Heart right ventricle (tissue), 16 donors: Measurements from ENCODE around the gene PEF1. TPM values are rescaled to one million over a fixed set of nuclear protein-coding genes. Genes with fewer than 3 reads are reported as not detected.

Source experiments
- ATAC-seq, 8 donors: fragments of 200-7000 bp; cut with Tn5 transposase; one replicate each; pipeline ENCODE4 v1.9.1; 2020; ENCODE audit warnings: mild to moderate bottlenecking in 8 of 8, moderate library complexity in 8 of 8, moderate number of reproducible peaks in 1 of 8
- DNase-seq, 2 donors: peaks; one replicate each; pipeline ENCODE4 v3.0.0-alpha.2; 2020
- H3K27ac ChIP-seq, 10 donors: fragments of 200-600 bp; sonication (generic) in 2 of 10; one replicate each; pipeline versions ENCODE4 v1.5.0 to v1.8.0; 2020 to 2022; ENCODE audit warnings: mild to moderate bottlenecking in 3 of 10
- H3K27me3 ChIP-seq, 7 donors: fragments of 200-600 bp; one replicate each; pipeline ENCODE4 v1.8.0; 2021 to 2022; ENCODE audit warnings: mild to moderate bottlenecking in 2 of 7
- H3K36me3 ChIP-seq, 9 donors: fragments of 200-600 bp; sonication (generic) in 1 of 9; one replicate each; pipeline versions ENCODE4 v1.5.0 to v1.8.0; 2020 to 2022; ENCODE audit warnings: mild to moderate bottlenecking in 2 of 9
- H3K4me1 ChIP-seq, 9 donors: fragments of 200-600 bp; sonication (generic) in 1 of 9; one replicate each; pipeline versions ENCODE4 v1.5.0 to v1.8.0; 2020 to 2022; ENCODE audit warnings: mild to moderate bottlenecking in 4 of 9
- H3K4me3 ChIP-seq, 10 donors: fragments of 200-600 bp; sonication (generic) in 2 of 10; one replicate each; pipeline versions ENCODE4 v1.5.0 to v1.8.0; 2020 to 2022; ENCODE audit warnings: mild to moderate bottlenecking in 7 of 10, moderate library complexity in 2 of 10
- H3K9me3 ChIP-seq, 11 donors: fragments of 200-600 bp in 10 of 11; sonication (generic) in 2 of 11; one replicate each; pipeline versions ENCODE4 v1.5.0 to v1.8.0; 2013 to 2022; ENCODE audit warnings: mild to moderate bottlenecking in 2 of 11, control low read depth in 1 of 11, moderate library complexity in 1 of 11
- WGBS, 2 donors: extraction: QIAGEN DNeasy Blood & Tissue Kit; methylation state at CpG; one replicate each; pipeline ENCODE4 v1.1.7; 2013; ENCODE audit warnings: inconsistent platforms in 1 of 2; 5-methylcytosine and 5-hydroxymethylcytosine counted together
- intact Hi-C, 10 donors: fragments of 100-400 bp; cut with DNase I; formaldehyde crosslinking; loops; one replicate each; pipeline versions ENCODE4 v1.11.1 to v1.14.2; 2022
- long read RNA-seq, 3 donors: library from polyadenylated mRNA; unstranded; transcript quantifications; one replicate each; pipeline ENCODE4 v2.0.0, GENCODE V29; 2020 to 2021
- polyA plus RNA-seq, 2 donors: library from polyadenylated mRNA; stranded (reverse); fragments of 200-250 nt; gene quantifications; one replicate each; pipeline ENCODE4 v1.2.3, GENCODE V29; 2013
- total RNA-seq, 10 donors: library from RNA; stranded (reverse); fragmentation: NEBNext Ultra II Directional in 3 of 10; extraction: Animal tissue kit (Norgen Biotek cat#: 25700) in 3 of 10; gene quantifications; one replicate each; pipeline versions ENCODE4 v1.2.1 to v1.2.4, GENCODE V29; 2021 to 2023
- TF ChIP-seq, protein P1 (sequence below), 9 donors: fragments of 200-600 bp; sonication (generic) in 2 of 9; IDR thresholded peaks; one replicate each; pipeline versions ENCODE4 v1.5.0 to v1.8.0; 2021 to 2022; ENCODE audit warnings: antibody characterized with exemption in 9 of 9, mild to moderate bottlenecking in 5 of 9, moderate library complexity in 1 of 9
- donor health status: Arrhythmogenic right ventricular cardiomyopathy.
- donor health status: ischemic (EF 13 %, LVEDD 7.1; RV severe dilation, severe dysfunction).
- donor health status: healthy with polysubstance abuse.
- donor health status: DM: no; HTN: yes; CAD: no.
- donor health status: DM: no; HTN: no; CAD: no.
- donor health status: ischemic (EF 25% LVEDD 6.9; RV normal size, moderate dysfunction).
- donor health status: ischemic (EF 25% LVEDD 5.7; RV mildly dilated, moderate dysfunction).
- donor health status: healthy.
- donor health status: DM: yes; HTN: yes; CAD: no.
- donor health status: Ischemic cardiomyopathy.
- donor health status: ischemic (EF 35%, LVEDD 5.7; RV mildly dilated, moderate dysfunction).
- donor health status: nonischemic (EF 11% LVEDD 7.7; RV severe dilation, severe dysfunction).
- donor health status: DM: yes; HTN: yes; CAD: no.
- donor health status: PGD.
- donor health status: ischemic (EF 29% LVEDD 5.4; RV normal size, mild dysfunction).
- donor health status: nonischemic (EF 23%, LVEDD 6.1; RV moderate dilation, normal function).

The PEF1 gene
- total RNA-seq (10 to 100 TPM; 35.0 to 47.9 (median 40.0) TPM), polyA plus RNA-seq (10 to 100 TPM; 35.4 to 94.3 TPM)
- long read RNA-seq, donor 1, transcript PEF1-201 (5 exons, 1,629 nt): major isoform, 39 of 46 reads
- long read RNA-seq, donor 1, partial matches to known transcripts: 4 of 46 reads
- long read RNA-seq, donor 1, other reads (novel, unspliced or antisense): 1 of 46 reads
- long read RNA-seq, donor 2, transcript PEF1-201 (5 exons, 1,629 nt): major isoform, 37 of 49 reads
- long read RNA-seq, donor 2, partial matches to known transcripts: 7 of 49 reads
- long read RNA-seq, donor 2, other reads (novel, unspliced or antisense): 5 of 49 reads
- long read RNA-seq, donor 3, transcript PEF1-201 (5 exons, 1,629 nt): major isoform, 94 of 111 reads
- long read RNA-seq, donor 3, partial matches to known transcripts: 9 of 111 reads
- long read RNA-seq, donor 3, other reads (novel, unspliced or antisense): 6 of 111 reads

DNA sequence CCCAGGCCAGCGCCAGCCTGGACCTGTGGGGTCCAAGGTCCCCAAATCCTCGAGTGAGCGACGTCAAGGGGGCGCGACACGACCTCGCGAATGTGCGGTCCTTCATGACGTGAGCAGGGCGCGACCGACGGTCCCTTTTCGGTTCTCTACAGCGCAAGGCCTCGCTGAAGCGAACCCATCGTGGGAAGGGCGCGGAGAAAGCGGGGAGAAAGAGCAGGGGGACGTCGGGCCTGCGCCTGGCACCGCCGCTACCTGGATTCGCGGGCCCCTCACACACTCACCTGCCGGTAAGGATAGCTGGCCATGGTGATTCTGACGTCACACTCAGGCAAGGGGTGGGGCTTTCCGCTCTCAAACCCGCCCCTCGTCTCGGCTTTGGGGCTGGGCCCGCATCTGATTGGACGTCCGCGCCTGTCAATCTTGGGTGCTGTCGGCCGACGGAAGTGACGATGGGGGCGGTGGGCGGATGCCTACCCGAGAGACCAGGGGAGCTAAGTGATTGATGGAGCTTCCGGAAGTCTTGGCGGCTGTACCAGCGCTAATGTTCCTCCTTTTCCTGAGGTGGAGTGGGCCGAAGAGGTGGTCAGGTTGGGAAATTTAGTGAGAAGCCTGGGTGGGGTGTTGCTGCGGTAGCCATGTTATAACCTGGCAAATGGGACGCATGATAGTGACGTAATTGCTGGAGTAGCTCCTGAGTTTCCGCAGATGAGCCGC, at the start of gene PEF1:
Gene PEF1, minus strand, starts transcription at position 317 of the 714 bp plus-strand sequence. Its CDS starts 12 bp downstream, at position 305.
- Histone ChIP-seq H3K9me3 (no peaks in the 10 kb centered on the region), H3K4me3 (peak within 1 kb of the TSS; percentile 64 to 100 (median 87)), H3K4me1 (peaks cover 22 to 87% (median 65%) of the 10 kb centered on the region in 9 donors), H3K27me3 (no peaks in the 10 kb centered on the region), H3K36me3 (peaks cover 0 to 8% (median 0%) of the 10 kb centered on the region in 9 donors), H3K27ac (peak within 1 kb of the TSS; percentile 92 to 100 (median 98))
- TF ChIP-seq, protein P1, sequence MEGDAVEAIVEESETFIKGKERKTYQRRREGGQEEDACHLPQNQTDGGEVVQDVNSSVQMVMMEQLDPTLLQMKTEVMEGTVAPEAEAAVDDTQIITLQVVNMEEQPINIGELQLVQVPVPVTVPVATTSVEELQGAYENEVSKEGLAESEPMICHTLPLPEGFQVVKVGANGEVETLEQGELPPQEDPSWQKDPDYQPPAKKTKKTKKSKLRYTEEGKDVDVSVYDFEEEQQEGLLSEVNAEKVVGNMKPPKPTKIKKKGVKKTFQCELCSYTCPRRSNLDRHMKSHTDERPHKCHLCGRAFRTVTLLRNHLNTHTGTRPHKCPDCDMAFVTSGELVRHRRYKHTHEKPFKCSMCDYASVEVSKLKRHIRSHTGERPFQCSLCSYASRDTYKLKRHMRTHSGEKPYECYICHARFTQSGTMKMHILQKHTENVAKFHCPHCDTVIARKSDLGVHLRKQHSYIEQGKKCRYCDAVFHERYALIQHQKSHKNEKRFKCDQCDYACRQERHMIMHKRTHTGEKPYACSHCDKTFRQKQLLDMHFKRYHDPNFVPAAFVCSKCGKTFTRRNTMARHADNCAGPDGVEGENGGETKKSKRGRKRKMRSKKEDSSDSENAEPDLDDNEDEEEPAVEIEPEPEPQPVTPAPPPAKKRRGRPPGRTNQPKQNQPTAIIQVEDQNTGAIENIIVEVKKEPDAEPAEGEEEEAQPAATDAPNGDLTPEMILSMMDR (IDR thresholded peaks at IDR 0.05): no peak
- ATAC-seq (peak; percentile 94 to 97 (median 96)), DNase-seq (peak; percentile 99)
- 0 to 1% methylated on average over 56 of the region's 56 CpGs for WGBS, 2 donors
- intact Hi-C loops: loop anchor here in 1 of 10 donors (5.0 kb wide), 1 partner anchor 72 kb away; no protein-coding TSS in a partner anchor

DNA sequence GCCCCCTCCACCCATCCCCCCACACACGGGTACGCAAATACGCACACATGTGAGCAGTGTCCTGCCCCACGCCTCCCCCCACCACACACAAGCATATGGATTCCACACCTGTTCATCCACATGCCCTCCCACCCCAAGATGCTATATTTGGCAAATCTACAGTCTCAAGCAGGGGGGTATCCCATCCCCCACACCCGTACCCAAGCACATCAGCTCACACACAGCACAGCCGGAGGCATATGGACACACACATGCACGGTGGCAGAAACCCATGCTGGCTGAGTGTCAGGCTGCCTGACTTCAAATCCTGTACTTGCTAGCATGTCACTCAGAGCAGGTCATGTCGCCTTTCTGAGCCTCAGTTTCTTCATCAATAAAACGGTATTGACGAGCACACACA, 48.6 kb upstream of the PEF1 start:
- intact Hi-C loops: no loop called here
- ATAC-seq: no peak
- no peak for DNase-seq
- no peaks in the 10 kb centered on the region for H3K27me3 ChIP-seq
- H3K4me3 ChIP-seq: no peak overlapping the region
- H3K36me3 ChIP-seq: peaks cover 0 to 35% (median 0%) of the 10 kb centered on the region in 9 donors
- TF ChIP-seq, protein P1 (IDR thresholded peaks at IDR 0.05): no peak
- H3K9me3 ChIP-seq: no peaks in the 10 kb centered on the region
- WGBS, 2 donors: 86 to 90% methylated on average over 10 of the region's 10 CpGs
- peaks cover 0 to 6% (median 0%) of the 10 kb centered on the region in 9 donors for H3K4me1 ChIP-seq
- H3K27ac ChIP-seq: no peak overlapping the region

- WGBS, 2 donors: 86 to 88% methylated on average over 11 of the region's 11 CpGs
- TF ChIP-seq, protein P1 (IDR thresholded peaks at IDR 0.05): no peak
- H3K4me3 ChIP-seq: no peak overlapping the region
- DNase-seq: no peak
- no peak overlapping the region for H3K27ac ChIP-seq
- no peaks in the 10 kb centered on the region for H3K27me3 ChIP-seq
- H3K9me3 ChIP-seq: no peaks in the 10 kb centered on the region
- H3K36me3 ChIP-seq: peaks cover 0 to 30% (median 0%) of the 10 kb centered on the region in 9 donors
- peaks cover 0 to 6% (median 0%) of the 10 kb centered on the region in 9 donors for H3K4me1 ChIP-seq
- intact Hi-C loops: no loop called here
- no peak for ATAC-seq
These were observed 47.3 kb upstream of the PEF1 start for GRCh38 chr1:31691951-31692350.

DNA sequence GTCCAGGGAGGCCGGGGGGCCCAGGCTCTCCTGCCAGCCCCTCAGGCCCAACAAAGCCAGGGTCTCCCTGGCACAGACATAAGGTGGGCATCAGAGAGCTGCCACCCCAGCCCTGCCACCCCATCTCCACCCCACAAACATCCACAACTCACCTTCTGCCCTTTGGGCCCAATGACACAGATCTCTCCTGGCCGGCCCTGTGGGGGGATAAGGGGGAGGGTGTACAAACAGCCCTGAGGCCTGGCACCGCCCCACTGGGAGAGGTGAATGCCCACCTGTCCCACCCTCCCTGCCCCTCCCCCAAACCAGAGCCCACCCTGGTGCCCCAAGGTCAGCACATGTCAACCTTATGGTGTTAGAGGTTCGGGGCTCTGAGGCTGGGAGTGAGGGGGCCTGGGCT, 46.8 kb upstream of the PEF1 start:
- H3K27ac ChIP-seq: no peak overlapping the region
- H3K9me3 ChIP-seq: no peaks in the 10 kb centered on the region
- 88 to 91% methylated on average over 4 of the region's 4 CpGs for WGBS, 2 donors
- no peak overlapping the region for H3K4me3 ChIP-seq
- DNase-seq (no peak), ATAC-seq (no peak)
- peaks cover 0 to 6% (median 0%) of the 10 kb centered on the region in 9 donors for H3K4me1 ChIP-seq
- peaks cover 0 to 30% (median 0%) of the 10 kb centered on the region in 9 donors for H3K36me3 ChIP-seq
- no peaks in the 10 kb centered on the region for H3K27me3 ChIP-seq
- intact Hi-C loops: no loop called here
- TF ChIP-seq, protein P1 (IDR thresholded peaks at IDR 0.05): no peak
